BE2C (cell line): Measurements from ENCODE around the gene GSTA2.

Experiments used
- DNase-seq: peaks from one replicate; pipeline ENCODE4 v3.0.0-alpha.2; 2020
- H3K27me3 ChIP-seq: fragments of 250-450 bp; sonication (Bioruptor Pico); 2 replicates; pipeline ENCODE4 v1.5.1; 2020; ENCODE audit warnings: mild to moderate bottlenecking
- H3K36me3 ChIP-seq: fragments of 250-450 bp; sonication (Bioruptor Pico); 2 replicates; pipeline ENCODE4 v1.5.1; 2020; ENCODE audit warnings: mild to moderate bottlenecking
- H3K4me1 ChIP-seq: fragments of 250-450 bp; sonication (Bioruptor Pico); 2 replicates; pipeline ENCODE4 v1.5.1; 2020
- H3K4me3 ChIP-seq: 2 replicates; pipeline ENCODE4 v1.5.1; 2011; ENCODE audit warnings: low read depth, low read length
- H3K9me3 ChIP-seq: fragments of 250-450 bp; sonication (Bioruptor Pico); 2 replicates; pipeline ENCODE4 v1.5.1; 2020
- TF ChIP-seq, protein P1 (sequence below): IDR thresholded peaks from 2 replicates; pipeline ENCODE4 v1.5.1; 2012; ENCODE audit warnings: mild to moderate bottlenecking, low read depth, low read length

Gene GSTA2

DNA sequence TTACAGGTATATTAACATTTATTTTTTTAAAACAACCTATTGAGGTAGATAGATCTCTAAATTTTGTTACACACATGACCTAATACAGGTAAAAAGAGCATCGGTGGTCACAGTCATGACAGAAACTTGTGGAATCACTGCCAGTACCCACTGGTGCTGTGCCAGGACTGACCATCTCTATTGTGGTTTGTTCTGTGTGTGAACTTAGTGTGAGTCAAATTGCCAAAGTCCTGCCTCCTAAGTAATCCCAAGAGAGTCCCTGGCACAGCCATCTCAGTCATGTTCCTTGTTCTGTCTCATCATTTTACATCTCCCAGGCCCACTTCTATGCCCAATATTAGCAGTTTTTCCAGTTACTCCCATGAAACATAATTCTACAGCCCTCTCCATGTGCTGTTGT is 21.4 kb downstream of the GSTA2 start:
- Histone ChIP-seq H3K4me1 (no peaks in the 10 kb centered on the region), H3K36me3 (no peaks in the 10 kb centered on the region), H3K27me3 (no peaks in the 10 kb centered on the region), H3K4me3 (no peak overlapping the region), H3K9me3 (no peaks in the 10 kb centered on the region)
- TF ChIP-seq, protein P1, sequence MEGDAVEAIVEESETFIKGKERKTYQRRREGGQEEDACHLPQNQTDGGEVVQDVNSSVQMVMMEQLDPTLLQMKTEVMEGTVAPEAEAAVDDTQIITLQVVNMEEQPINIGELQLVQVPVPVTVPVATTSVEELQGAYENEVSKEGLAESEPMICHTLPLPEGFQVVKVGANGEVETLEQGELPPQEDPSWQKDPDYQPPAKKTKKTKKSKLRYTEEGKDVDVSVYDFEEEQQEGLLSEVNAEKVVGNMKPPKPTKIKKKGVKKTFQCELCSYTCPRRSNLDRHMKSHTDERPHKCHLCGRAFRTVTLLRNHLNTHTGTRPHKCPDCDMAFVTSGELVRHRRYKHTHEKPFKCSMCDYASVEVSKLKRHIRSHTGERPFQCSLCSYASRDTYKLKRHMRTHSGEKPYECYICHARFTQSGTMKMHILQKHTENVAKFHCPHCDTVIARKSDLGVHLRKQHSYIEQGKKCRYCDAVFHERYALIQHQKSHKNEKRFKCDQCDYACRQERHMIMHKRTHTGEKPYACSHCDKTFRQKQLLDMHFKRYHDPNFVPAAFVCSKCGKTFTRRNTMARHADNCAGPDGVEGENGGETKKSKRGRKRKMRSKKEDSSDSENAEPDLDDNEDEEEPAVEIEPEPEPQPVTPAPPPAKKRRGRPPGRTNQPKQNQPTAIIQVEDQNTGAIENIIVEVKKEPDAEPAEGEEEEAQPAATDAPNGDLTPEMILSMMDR: no peak
- DNase-seq: no peak

DNA sequence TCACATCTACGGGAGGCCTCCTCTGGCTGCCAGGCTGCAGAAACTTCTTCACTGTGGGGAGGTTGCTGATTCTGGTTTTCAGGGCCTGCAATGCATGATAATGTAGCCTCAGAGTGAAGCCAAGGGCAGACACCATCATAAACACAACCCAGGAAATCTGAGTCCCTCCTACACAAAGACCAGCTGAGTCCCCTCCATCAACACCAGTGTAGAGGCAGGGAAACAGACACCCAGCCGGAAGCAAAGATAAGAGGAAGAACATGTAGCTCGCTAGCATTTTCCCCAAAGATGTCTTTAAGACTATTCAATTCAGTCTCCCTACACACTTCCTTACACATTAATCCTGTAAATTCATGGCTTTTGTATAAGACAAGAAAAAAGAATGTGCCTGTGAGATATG is 23.6 kb downstream of the GSTA2 start:
- no peaks in the 10 kb centered on the region for H3K36me3 ChIP-seq
- no peaks in the 10 kb centered on the region for H3K9me3 ChIP-seq
- TF ChIP-seq, protein P1: no peak
- H3K4me3 ChIP-seq: no peak overlapping the region
- no peak for DNase-seq
- H3K4me1 ChIP-seq: no peaks in the 10 kb centered on the region
- H3K27me3 ChIP-seq: no peaks in the 10 kb centered on the region

DNA sequence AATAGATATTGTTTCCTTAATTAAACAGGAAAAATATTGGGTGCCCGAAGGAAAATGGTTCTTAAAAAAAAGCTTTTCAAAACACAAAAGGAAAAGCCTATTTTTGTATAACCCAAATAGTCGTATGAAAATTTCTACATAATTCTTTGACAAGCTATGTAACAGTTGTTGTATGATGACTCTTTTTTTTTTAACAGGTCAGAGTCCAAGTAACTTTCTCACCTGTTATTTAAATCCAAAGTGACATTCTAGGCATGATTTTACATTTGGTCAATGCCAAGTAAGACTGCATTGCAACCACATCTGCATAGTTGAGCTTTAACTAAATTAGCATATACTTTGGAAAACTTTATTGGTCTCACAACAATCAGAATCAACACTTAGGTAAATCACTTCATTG is 24.1 kb downstream of the GSTA2 start:
- no peaks in the 10 kb centered on the region for H3K4me1 ChIP-seq
- no peak overlapping the region for H3K4me3 ChIP-seq
- DNase-seq: no peak
- no peaks in the 10 kb centered on the region for H3K27me3 ChIP-seq
- H3K36me3 ChIP-seq: no peaks in the 10 kb centered on the region
- H3K9me3 ChIP-seq: no peaks in the 10 kb centered on the region
- TF ChIP-seq, protein P1: no peak

DNA sequence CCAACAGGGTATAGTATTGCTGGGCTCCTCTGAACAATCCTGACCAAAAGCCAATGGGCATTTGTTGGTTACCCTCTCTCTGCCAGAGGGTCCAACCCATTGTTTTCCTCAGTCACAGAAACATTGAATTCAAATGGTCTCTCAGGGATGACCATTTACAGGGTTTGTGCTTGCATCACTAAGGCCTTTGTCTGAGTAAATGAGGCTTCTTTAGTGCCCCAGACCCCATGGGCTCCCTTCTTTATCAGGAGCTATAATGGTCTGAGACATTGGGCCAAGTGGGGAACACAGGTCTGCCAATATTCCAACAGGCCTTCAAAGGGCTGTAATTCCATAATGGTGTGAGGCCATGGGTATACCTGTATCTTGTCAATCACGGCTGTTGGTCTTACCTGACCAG is 27.1 kb downstream of the GSTA2 start:
- Histone ChIP-seq H3K4me1 (no peaks in the 10 kb centered on the region), H3K4me3 (no peak overlapping the region), H3K27me3 (no peaks in the 10 kb centered on the region), H3K36me3 (no peaks in the 10 kb centered on the region), H3K9me3 (no peaks in the 10 kb centered on the region)
- no peak for DNase-seq
- TF ChIP-seq, protein P1: no peak

DNA sequence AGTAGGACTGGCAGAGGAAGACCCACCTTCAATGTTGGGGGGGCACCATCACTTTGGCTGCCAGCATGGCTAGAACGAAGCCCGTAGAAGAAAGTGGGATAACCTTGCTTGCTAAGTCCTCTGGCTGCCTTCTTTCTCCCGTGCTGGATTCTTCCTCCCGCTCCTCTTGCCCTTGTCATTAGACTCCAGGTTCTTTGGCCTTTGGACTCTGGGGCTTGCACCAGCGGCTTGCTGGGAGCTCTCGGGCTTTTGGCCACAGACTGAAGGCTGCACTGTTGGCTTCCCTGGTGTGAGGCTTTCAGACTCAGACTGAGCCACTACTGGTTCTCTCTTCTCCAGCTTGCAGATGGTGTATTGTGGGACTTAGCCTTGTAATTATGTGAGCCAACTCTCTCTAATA is 28.2 kb downstream of the GSTA2 start:
- Histone ChIP-seq H3K27me3 (no peaks in the 10 kb centered on the region), H3K9me3 (no peaks in the 10 kb centered on the region), H3K36me3 (no peaks in the 10 kb centered on the region), H3K4me3 (no peak overlapping the region), H3K4me1 (no peaks in the 10 kb centered on the region)
- DNase-seq: no peak
- TF ChIP-seq, protein P1: no peak

DNA sequence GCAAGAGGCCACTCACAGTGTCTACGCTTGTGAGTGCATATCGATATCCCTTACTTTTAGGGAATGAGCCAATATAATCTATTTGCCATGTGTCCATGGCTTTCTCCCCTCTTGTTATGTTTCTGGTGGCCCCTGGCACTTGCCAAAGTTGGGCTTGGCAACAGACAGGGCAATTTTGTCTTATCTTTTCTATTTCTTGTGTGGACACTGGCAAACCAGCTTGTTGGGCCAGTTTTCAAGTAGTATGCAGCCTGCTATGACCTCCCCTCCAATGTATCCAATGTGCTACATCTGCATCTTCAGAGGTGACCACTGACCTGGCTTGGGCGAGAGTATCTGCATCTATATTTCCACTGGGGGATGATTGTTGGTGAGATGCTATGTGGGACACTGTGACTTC is 29.2 kb downstream of the GSTA2 start:
- no peaks in the 10 kb centered on the region for H3K27me3 ChIP-seq
- H3K9me3 ChIP-seq: no peaks in the 10 kb centered on the region
- no peaks in the 10 kb centered on the region for H3K36me3 ChIP-seq
- H3K4me1 ChIP-seq: no peaks in the 10 kb centered on the region
- TF ChIP-seq, protein P1: no peak
- no peak overlapping the region for H3K4me3 ChIP-seq
- DNase-seq: no peak
